ENCODE results near the gene PTPRK. TPM values are rescaled to one million over a fixed set of nuclear protein-coding genes. Genes with fewer than 3 reads are reported as not detected.

Gene PTPRK
- total and polyA plus RNA-seq, 2 of the 8 experiments (the other 6 are each of a cell fraction or from before 2014, with no cell fraction given): 11.4 to 47.3 TPM

DNA sequence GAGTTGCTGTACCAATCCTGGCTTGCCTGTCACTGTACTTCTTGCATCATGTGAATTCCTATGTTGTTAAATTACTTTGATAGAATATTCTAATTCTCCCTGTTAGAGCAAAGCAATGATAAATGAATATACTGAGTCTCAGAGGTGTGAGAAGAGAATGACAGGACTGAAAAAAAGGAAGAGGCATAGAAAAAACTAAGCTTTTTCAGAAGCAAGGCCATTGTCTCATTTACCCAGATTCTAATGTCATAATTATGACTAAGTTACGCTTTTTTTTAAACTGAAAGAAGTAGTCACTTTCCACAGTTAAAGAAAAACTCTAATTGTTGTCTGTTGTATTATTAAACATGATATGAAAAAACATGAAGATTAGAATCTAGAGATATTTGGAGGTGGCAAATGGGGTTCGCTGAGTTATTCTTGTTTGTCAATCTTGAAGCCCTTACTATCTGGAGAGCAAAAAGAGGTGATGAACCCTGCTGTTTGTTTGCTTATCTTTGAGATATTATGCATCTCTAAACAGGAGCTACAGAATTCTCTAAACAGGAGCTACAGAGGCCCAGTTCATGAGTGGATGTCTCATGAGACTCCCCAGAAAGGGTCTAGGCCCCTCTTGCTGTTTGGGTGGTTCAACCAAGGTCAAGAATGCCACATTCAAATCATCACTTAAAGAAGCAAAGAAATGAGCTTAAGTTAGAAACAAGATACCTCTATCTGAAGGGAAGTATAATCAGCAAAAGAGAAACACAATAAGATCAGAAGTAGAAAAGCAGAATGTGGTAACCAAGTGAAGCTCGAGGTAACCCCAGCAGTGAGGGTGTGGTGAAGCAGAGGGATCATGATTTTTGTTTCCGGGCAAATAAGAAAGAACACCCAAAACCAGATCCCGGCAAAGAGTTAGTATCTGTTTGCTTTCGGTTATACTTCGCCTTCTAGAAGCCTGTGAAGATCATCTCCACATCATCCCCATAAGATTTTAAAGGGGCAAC, 586.3 kb downstream of the PTPRK start (continued):
- TF ChIP-seq, protein P1, sequence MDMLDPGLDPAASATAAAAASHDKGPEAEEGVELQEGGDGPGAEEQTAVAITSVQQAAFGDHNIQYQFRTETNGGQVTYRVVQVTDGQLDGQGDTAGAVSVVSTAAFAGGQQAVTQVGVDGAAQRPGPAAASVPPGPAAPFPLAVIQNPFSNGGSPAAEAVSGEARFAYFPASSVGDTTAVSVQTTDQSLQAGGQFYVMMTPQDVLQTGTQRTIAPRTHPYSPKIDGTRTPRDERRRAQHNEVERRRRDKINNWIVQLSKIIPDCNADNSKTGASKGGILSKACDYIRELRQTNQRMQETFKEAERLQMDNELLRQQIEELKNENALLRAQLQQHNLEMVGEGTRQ (IDR thresholded peaks at IDR 0.05; ENCODE audit: low read length): no peak
- TF ChIP-seq EP300 (IDR thresholded peaks at IDR 0.05; ENCODE audit: borderline replicate concordance in 1 of 2, low read depth in 2 of 2, low read length in 2 of 2): no peak
- no peak for TF ChIP-seq CEBPB (IDR thresholded peaks at IDR 0.05; ENCODE audit: low read depth, low read length)
- no peak for TF ChIP-seq TAF7 (optimal IDR thresholded peaks at IDR 0.05; ENCODE audit: borderline replicate concordance, low read depth, low read length)
- TF ChIP-seq NRF1 (IDR thresholded peaks at IDR 0.05; ENCODE audit: low read depth, low read length): no peak
- no peak for TF ChIP-seq RBBP5 (IDR thresholded peaks at IDR 0.05; ENCODE audit: borderline replicate concordance, low read depth, low read length)
